ENCODE measurements around the gene CDH12.
"Not testable (repeated sequence)": the region's sequence is repeated elsewhere in the genome, so short reads cannot be mapped to it uniquely, and the experiment has no call there.

CDH12 gene

DNA sequence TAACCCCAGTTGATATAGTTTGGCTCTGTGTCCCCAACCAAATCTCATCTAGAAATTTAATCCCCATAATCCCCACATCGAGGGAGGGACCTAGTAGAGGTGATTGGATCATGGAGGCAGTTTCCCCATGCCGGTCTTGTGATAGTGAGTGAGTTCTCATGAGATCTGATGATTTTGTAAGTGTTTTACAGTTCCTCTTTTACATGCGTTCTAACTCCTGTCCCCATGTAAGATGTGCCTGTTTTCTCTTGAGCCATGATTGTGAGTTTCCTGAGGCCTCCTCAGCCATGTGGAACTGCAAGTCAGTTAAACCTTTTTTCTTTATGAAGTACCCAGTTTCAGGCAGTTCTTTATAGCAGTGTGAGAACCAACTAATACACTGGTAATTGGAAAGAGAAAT, 73.6 kb downstream of the CDH12 start:
- Histone ChIP-seq H4K20me1 (no peaks in the 10 kb centered on the region), H3K4me2 (no peak overlapping the region), H3K9me3 (no peaks in the 10 kb centered on the region), H3K4me1 (no peaks in the 10 kb centered on the region), H3K27ac (no peak overlapping the region), H3K4me3 (no peak overlapping the region), H3K27me3 (no peaks in the 10 kb centered on the region), H3K9ac (no peak overlapping the region), H3K36me3 (no peaks in the 10 kb centered on the region)
- TF ChIP-seq Cebpa-rat (IDR thresholded peaks at IDR 0.05), result no peak

DNA sequence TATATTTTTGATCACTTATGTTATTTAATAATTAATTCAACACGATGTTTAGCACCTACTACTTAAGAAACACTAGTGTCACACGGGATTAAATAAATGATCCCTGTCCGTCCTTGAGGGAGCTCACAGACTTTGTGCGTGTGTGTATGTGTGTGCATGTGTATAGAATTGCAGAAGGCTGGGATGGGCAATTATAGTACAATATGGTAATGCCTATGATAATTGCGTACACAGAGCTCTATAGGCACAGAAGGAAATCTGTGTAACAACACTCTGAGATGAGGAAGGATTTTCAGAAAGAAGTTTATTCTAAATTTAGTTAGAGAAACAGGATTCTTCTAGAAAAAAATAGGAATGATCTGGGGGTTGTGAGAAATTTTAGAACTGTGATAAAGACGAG, 76.9 kb downstream of the CDH12 start:
- Histone ChIP-seq H3K4me3 (no peak overlapping the region), H3K9me3 (no peaks in the 10 kb centered on the region), H3K4me1 (no peaks in the 10 kb centered on the region), H3K27me3 (no peaks in the 10 kb centered on the region), H3K4me2 (no peak overlapping the region), H4K20me1 (no peaks in the 10 kb centered on the region), H3K27ac (no peak overlapping the region), H3K36me3 (no peaks in the 10 kb centered on the region), H3K9ac (no peak overlapping the region)
- TF ChIP-seq Cebpa-rat (IDR thresholded peaks at IDR 0.05), result no peak

DNA sequence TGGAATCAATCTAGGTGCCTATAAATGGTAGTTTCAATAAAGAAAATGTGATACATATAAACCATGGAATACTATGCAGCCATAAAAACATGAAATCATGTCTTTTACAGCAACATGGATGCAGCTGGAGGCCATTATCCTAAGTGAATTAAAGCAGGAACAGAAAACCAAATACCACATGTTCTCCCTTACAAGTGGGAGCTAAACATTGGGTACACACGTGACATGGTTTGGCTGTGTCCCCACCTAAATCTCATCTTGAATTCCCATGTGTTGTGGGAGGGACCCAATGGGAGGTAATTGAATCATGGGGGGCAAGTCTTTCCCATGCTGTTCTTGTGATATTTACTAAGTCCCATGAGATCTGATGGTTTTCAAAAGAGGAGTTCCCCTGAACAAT, 78.9 kb downstream of the CDH12 start:
- H4K20me1 ChIP-seq, H3K9ac ChIP-seq, H3K9me3 ChIP-seq, H3K4me1 ChIP-seq, H3K4me2 ChIP-seq, H3K27ac ChIP-seq, H3K36me3 ChIP-seq, H3K27me3 ChIP-seq, H3K4me3 ChIP-seq: not testable (repeated sequence)

DNA sequence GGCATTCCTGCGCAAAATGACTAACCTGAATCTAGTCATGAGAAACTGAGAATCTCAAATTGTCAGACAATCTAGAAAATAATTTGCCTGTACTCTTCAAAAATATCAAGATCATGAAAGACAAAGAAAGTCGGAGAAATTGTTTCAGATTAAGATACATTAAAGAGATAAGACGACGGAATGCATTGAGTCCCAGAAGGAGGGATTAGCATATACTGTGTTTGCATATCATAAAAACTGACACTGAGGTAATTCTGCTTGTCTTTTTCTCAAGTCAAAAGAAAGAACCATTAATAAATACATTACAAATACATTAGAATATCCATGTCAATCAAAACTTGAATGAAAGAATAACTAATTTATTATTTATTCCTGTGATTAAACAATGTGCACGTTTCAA, 88.4 kb downstream of the CDH12 start:
- Histone ChIP-seq H3K4me2 (no peak overlapping the region), H3K36me3 (no peaks in the 10 kb centered on the region), H3K4me1 (no peaks in the 10 kb centered on the region), H3K9me3 (no peaks in the 10 kb centered on the region), H3K27me3 (no peaks in the 10 kb centered on the region), H3K4me3 (no peak overlapping the region), H4K20me1 (no peaks in the 10 kb centered on the region), H3K9ac (no peak overlapping the region), H3K27ac (no peak overlapping the region)
- TF ChIP-seq Cebpa-rat (IDR thresholded peaks at IDR 0.05), result no peak

DNA sequence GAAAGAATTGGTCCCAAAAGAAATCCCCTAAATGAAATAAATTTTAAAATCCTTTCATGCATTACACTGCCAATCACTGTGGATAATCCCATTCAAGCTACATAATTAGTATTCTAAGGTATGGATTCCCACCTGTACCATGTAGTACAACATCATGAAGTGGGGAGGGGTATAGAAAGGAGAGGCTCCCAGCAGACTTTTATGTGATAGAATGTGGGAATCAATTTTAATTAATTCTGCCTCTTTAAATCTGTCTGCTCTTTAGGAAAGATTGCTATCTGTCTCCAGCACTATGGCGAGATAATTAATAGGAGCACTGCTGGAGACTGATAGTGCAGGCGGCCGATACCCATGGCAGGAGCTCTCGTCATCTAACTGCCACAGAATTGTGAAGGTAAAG, 95.4 kb downstream of the CDH12 start:
- TF ChIP-seq Cebpa-rat (IDR thresholded peaks at IDR 0.05), result no peak
- no peaks in the 10 kb centered on the region for H4K20me1 ChIP-seq
- no peaks in the 10 kb centered on the region for H3K36me3 ChIP-seq
- H3K9ac ChIP-seq, result no peak overlapping the region
- H3K27me3 ChIP-seq, result no peaks in the 10 kb centered on the region
- H3K4me3 ChIP-seq, result no peak overlapping the region
- no peaks in the 10 kb centered on the region for H3K4me1 ChIP-seq
- no peak overlapping the region for H3K4me2 ChIP-seq
- H3K27ac ChIP-seq, result no peak overlapping the region
- no peaks in the 10 kb centered on the region for H3K9me3 ChIP-seq

DNA sequence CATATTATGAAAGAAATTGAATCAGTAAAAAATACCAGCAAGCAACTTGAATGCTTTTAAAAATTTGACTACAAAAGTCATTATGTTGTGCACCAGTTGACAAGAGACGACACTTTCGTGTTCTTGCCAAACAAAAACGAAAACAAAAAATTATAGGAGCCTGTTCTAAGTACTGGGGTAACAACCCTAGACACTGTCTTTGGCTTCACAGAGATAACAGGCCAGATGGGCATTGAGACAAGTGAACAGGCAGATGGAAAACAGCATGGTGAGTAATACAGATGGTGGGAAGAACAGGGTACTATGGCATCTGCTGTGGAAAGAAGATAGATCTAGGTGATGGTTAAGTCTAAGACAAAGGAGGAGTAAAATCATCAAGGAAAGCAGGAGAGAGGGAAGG, 99.0 kb downstream of the CDH12 start:
- H3K4me3 ChIP-seq, result no peak overlapping the region
- no peaks in the 10 kb centered on the region for H4K20me1 ChIP-seq
- H3K9me3 ChIP-seq, result no peaks in the 10 kb centered on the region
- H3K4me2 ChIP-seq, result no peak overlapping the region
- no peak overlapping the region for H3K27ac ChIP-seq
- no peaks in the 10 kb centered on the region for H3K27me3 ChIP-seq
- no peaks in the 10 kb centered on the region for H3K4me1 ChIP-seq
- no peak for TF ChIP-seq Cebpa-rat (IDR thresholded peaks at IDR 0.05)
- H3K9ac ChIP-seq, result no peak overlapping the region
- no peaks in the 10 kb centered on the region for H3K36me3 ChIP-seq

DNA sequence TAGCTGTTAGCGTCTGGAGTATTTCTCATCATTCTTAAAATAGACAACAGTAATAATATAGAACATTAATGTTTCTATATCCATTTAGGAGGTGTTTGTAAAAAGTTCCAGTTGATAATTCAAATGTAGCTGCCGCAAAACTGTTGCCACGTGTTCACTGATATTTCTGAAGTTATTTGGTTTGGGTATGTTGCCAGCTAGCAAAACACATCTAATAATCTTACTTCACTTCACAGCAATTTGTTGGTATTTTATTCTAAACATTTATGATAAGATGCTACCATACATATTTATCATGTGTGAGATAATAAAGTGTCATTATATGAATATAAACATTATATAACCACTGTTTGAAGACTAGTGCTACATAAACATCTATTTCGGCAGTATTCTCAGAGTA, 101.6 kb downstream of the CDH12 start:
- H3K27me3 ChIP-seq, result no peaks in the 10 kb centered on the region
- H4K20me1 ChIP-seq, result no peaks in the 10 kb centered on the region
- H3K4me3 ChIP-seq, result no peak overlapping the region
- no peaks in the 10 kb centered on the region for H3K9me3 ChIP-seq
- no peak overlapping the region for H3K4me2 ChIP-seq
- no peaks in the 10 kb centered on the region for H3K36me3 ChIP-seq
- H3K27ac ChIP-seq, result no peak overlapping the region
- H3K9ac ChIP-seq, result no peak overlapping the region
- no peak for TF ChIP-seq Cebpa-rat (IDR thresholded peaks at IDR 0.05)
- no peaks in the 10 kb centered on the region for H3K4me1 ChIP-seq

DNA sequence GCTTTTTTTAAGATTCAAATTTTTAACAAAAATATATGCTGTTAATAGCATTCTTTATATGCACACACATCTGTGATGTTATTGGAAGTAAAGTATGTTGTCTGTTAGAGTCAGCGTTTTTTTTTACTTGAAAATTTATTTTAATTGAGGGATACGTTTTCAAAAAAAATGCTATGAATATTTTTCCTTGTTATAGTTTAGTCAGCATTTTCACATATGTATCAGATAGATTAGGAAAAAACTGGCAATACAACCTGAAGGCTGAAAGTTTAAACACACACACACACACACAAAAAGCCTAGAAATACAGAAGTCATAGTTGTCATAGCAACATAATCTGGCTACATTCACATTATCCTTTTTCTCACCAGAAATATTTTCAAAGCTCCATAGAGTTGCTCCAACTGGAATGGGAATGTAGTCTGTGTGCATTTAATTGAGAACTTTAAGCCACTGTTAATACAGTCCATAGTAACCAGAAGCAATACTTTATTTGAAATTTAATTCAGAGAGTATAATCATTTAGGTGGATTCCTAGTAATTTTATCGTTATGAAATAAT, 116.6 kb downstream of the CDH12 start:
- TF ChIP-seq Cebpa-rat (IDR thresholded peaks at IDR 0.05), result no peak
- H3K36me3 ChIP-seq, result no peaks in the 10 kb centered on the region
- no peaks in the 10 kb centered on the region for H4K20me1 ChIP-seq
- no peaks in the 10 kb centered on the region for H3K4me1 ChIP-seq
- H3K9ac ChIP-seq, result no peak overlapping the region
- no peaks in the 10 kb centered on the region for H3K9me3 ChIP-seq
- no peak overlapping the region for H3K27ac ChIP-seq
- no peak overlapping the region for H3K4me2 ChIP-seq
- H3K4me3 ChIP-seq, result no peak overlapping the region
- no peaks in the 10 kb centered on the region for H3K27me3 ChIP-seq

DNA sequence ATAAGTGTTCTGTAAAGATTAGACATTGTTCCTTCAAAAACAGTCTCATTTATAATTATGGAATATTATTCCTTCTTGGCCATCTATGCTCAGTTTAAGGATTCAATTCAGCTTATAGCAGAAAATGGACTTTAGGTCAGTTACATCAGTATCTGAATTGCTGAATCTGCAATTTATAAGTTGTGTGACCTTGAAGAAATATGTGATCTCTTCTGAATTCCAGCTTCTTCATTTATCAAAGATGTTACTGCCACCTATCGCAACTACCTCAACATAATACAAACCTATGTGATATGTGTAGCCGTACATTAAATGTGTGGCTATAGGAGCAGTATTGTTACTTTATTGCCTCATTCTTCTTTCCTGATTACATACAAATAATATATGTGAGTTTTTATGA, 118.2 kb downstream of the CDH12 start:
- Histone ChIP-seq H3K27me3 (no peaks in the 10 kb centered on the region), H3K9me3 (no peaks in the 10 kb centered on the region), H3K4me1 (no peaks in the 10 kb centered on the region), H3K27ac (no peak overlapping the region), H3K4me2 (no peak overlapping the region), H3K36me3 (no peaks in the 10 kb centered on the region), H3K9ac (no peak overlapping the region), H4K20me1 (no peaks in the 10 kb centered on the region), H3K4me3 (no peak overlapping the region)
- no peak for TF ChIP-seq Cebpa-rat (IDR thresholded peaks at IDR 0.05)

DNA sequence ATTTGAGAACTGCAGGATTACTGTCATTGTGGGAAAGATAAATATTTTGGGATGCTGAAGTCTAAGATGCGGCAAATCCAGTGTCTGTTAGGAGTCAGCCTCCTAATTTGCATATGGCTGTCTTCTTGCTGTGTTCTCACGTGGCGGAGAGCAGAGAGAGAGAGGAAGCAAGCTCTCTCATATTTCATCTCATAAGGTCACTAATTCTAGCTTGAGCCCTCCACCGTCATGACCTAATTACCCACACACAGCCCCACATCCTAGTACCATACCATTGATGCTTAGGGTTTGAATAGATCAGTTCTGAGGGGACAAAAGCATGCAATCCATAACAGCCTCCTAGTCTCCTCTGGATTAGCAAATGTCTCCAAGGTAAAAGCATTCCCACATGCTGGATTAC, 124.5 kb downstream of the CDH12 start:
- Histone ChIP-seq H3K27me3 (no peaks in the 10 kb centered on the region), H4K20me1 (no peaks in the 10 kb centered on the region), H3K4me2 (no peak overlapping the region), H3K9ac (no peak overlapping the region), H3K27ac (no peak overlapping the region), H3K9me3 (no peaks in the 10 kb centered on the region), H3K4me1 (no peaks in the 10 kb centered on the region), H3K4me3 (no peak overlapping the region), H3K36me3 (no peaks in the 10 kb centered on the region)
- no peak for TF ChIP-seq Cebpa-rat (IDR thresholded peaks at IDR 0.05)

DNA sequence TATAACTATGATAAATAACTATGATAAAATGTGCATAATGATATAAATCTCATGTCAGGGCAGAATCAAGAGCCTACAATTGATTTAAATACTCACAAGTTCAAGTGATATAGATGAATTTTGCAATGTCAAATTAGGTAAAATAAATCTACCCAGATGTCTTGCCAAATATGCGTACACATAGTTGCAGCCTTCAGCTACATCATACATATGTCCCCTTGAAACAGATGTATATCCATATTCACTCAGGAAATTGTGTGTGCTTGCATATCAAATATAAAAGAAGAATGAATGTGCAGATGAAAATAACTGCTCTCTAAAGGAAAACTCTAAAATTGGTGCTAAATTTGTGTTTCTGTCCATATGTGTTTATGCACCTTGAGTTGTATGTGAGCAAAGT, 130.7 kb downstream of the CDH12 start:
- no peaks in the 10 kb centered on the region for H4K20me1 ChIP-seq
- TF ChIP-seq Cebpa-rat (IDR thresholded peaks at IDR 0.05), result no peak
- no peaks in the 10 kb centered on the region for H3K27me3 ChIP-seq
- no peaks in the 10 kb centered on the region for H3K4me1 ChIP-seq
- H3K36me3 ChIP-seq, result no peaks in the 10 kb centered on the region
- H3K4me2 ChIP-seq, result no peak overlapping the region
- no peak overlapping the region for H3K9ac ChIP-seq
- H3K9me3 ChIP-seq, result no peaks in the 10 kb centered on the region
- no peak overlapping the region for H3K4me3 ChIP-seq
- H3K27ac ChIP-seq, result no peak overlapping the region

Measured in BLaER1 (cell line).